Progenitor cell of endocrine pancreas (in vitro differentiated cells): Measurements from ENCODE around the gene DYDC2. TPM values are rescaled to one million over a fixed set of nuclear protein-coding genes. Genes with fewer than 3 reads are reported as not detected.
"Not testable (repeated sequence)": the region's sequence is repeated elsewhere in the genome, so short reads cannot be mapped to it uniquely, and the experiment has no call there.

Experiments used
- DNase-seq: peaks from one replicate; pipeline ENCODE4 v3.0.0; 2021; ENCODE audit warnings: low spot score; ENCODE audit not compliant: unreplicated experiment
- H3K27ac Mint-ChIP-seq: 2 replicates; pipeline ENCODE4 v1.8.0; 2021; ENCODE audit warnings: mild to moderate bottlenecking, moderate library complexity, mixed read lengths
- H3K27me3 Mint-ChIP-seq: 2 replicates; pipeline ENCODE4 v1.8.0; 2021; ENCODE audit warnings: mixed read lengths
- H3K36me3 Mint-ChIP-seq: 2 replicates; pipeline ENCODE4 v1.8.0; 2022; ENCODE audit warnings: mixed read lengths; ENCODE audit not compliant: insufficient read depth
- H3K4me1 Mint-ChIP-seq: 2 replicates; pipeline ENCODE4 v1.8.0; 2021; ENCODE audit warnings: low read depth, mixed read lengths
- H3K4me3 Mint-ChIP-seq: 2 replicates; pipeline ENCODE4 v1.8.0; 2021; ENCODE audit warnings: low read depth, mild to moderate bottlenecking, moderate library complexity, mixed read lengths
- H3K9me3 Mint-ChIP-seq: 2 replicates; pipeline ENCODE4 v1.8.0; 2021; ENCODE audit warnings: low read depth, mixed read lengths
- CTCF ChIP-seq: fragments of 200-600 bp; sonication (generic); IDR thresholded peaks from one replicate; pipeline ENCODE4 v1.5.0; 2021; ENCODE audit warnings: antibody characterized with exemption, mild to moderate bottlenecking; ENCODE audit not compliant: unreplicated experiment
- total RNA-seq: library from RNA; stranded (reverse); gene quantifications from 2 replicates; pipeline ENCODE4 v1.2.1, GENCODE V29; 2021

The DYDC2 gene
- total RNA-seq, 1 donor from 2014 or later = 1.8 TPM

- peaks cover 5% of the 10 kb centered on the region for H3K36me3 Mint-ChIP-seq
- H3K4me3 Mint-ChIP-seq = no peak overlapping the region
- H3K27me3 Mint-ChIP-seq = no peaks in the 10 kb centered on the region
- peaks cover 80% of the 10 kb centered on the region for H3K4me1 Mint-ChIP-seq
- H3K9me3 Mint-ChIP-seq = no peaks in the 10 kb centered on the region
- TF ChIP-seq CTCF = no peak
- DNase-seq = no peak
- peak overlapping the region; percentile 36 for H3K27ac Mint-ChIP-seq
Observed at GRCh38 chr10:80414142-80414895, 57.7 kb downstream of the DYDC2 start.

DNA sequence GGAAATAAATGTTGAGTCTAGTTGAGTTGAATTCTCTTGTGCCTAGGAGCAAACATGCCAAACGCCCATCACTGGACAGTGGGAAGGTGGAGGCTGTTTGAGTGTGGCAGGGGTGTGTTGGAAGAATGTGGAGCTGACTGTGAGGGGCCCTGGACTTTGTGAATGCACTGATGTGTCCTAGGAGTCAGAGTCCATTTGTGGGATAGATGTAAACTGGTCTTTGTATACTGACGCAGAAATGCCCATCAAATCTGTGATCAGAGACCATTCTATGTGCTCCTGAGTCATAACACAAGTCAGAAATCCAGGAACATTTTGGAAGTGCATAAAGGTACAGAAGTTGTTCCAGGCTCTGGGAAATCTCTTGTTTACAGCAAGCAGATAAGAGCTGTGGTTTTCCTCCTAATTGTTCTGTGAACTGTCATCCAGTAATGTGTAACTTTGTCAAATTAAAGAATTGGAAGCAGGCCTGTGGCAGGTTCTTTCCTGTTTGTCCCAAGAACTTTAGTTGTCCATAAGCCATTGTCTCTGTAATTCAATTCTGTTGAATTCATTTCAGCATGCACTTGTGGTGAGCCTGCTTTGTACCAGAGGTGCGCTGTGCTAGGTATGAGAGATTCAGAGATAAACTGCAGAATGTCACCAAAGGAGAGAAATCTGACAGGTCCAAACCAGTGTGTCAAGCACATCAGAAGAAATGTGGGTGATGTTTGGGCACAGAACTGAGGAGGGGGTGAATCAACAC lies 59.3 kb downstream of the DYDC2 start:
- H3K4me3 Mint-ChIP-seq = peak overlapping the region; percentile 14
- H3K9me3 Mint-ChIP-seq = no peaks in the 10 kb centered on the region
- H3K36me3 Mint-ChIP-seq = peaks cover 3% of the 10 kb centered on the region
- peak overlapping the region; percentile 57 for H3K27ac Mint-ChIP-seq
- DNase-seq = no peak
- no peaks in the 10 kb centered on the region for H3K27me3 Mint-ChIP-seq
- no peak for TF ChIP-seq CTCF
- peaks cover 73% of the 10 kb centered on the region for H3K4me1 Mint-ChIP-seq

GRCh38 chr10:80416479-80417098 lies 60.0 kb downstream of the DYDC2 start:
- no peaks in the 10 kb centered on the region for H3K27me3 Mint-ChIP-seq
- H3K4me3 Mint-ChIP-seq = peak overlapping the region; percentile 9
- H3K36me3 Mint-ChIP-seq = peaks cover 5% of the 10 kb centered on the region
- peak overlapping the region; percentile 83 for H3K27ac Mint-ChIP-seq
- no peak for TF ChIP-seq CTCF
- peaks cover 68% of the 10 kb centered on the region for H3K4me1 Mint-ChIP-seq
- H3K9me3 Mint-ChIP-seq = no peaks in the 10 kb centered on the region
- no peak for DNase-seq

GRCh38 chr10:80417256-80417655 lies 60.7 kb downstream of the DYDC2 start:
- H3K4me3 Mint-ChIP-seq = peak overlapping the region; percentile 14
- not testable (repeated sequence) for H3K9me3 Mint-ChIP-seq, H3K27me3 Mint-ChIP-seq, H3K36me3 Mint-ChIP-seq, DNase-seq
- H3K4me1 Mint-ChIP-seq = peaks cover 63% of the 10 kb centered on the region
- peak overlapping the region; percentile 83 for H3K27ac Mint-ChIP-seq

Other genes starting within 250 kb of the DYDC2 start
- 0.79 and 1.6 TPM in 2 replicates for gene PLAC9, start 224.1 kb upstream of the DYDC2 start, total RNA-seq
- 120 and 126 TPM in 2 replicates for gene ANXA11, start 151.2 kb upstream of the DYDC2 start, total RNA-seq
- 0.13 and 0.34 TPM in 2 replicates for gene MAT1A, start 67.1 kb upstream of the DYDC2 start, total RNA-seq
- not detected in 2 replicates for gene DYDC1, start within 50 bp of the DYDC2 start, total RNA-seq
- 132 and 137 TPM in 2 replicates for gene PRXL2A, start 51.8 kb downstream of the DYDC2 start, total RNA-seq
- gene TSPAN14, start 97.5 kb downstream of the DYDC2 start, total RNA-seq = 126 TPM in 2 replicates
- gene SH2D4B, start 181.1 kb downstream of the DYDC2 start, total RNA-seq = 0.11 and 0.12 TPM in 2 replicates